Measurements from ENCODE around the gene PLCG1. TPM values are rescaled to one million over a fixed set of nuclear protein-coding genes. Genes with fewer than 3 reads are reported as not detected.
"Not testable (repeated sequence)": the region's sequence is repeated elsewhere in the genome, so short reads cannot be mapped to it uniquely, and the experiment has no call there.

Gene PLCG1
- total RNA-seq, 2 donors from 2014 or later = 40.0 to 87.7 TPM

- H3K9me3 ChIP-seq = no peaks in the 10 kb centered on the region
- peaks cover 16 to 47% of the 10 kb centered on the region in 2 donors for H3K36me3 ChIP-seq (replicated peaks in 1 of 2; ENCODE audit: insufficient read depth in 1 of 2, low read depth in 2 of 2)
- DNase-seq = no peak
- 75 to 91% methylated on average over 6 of the region's 6 CpGs for WGBS, 2 donors
- no peak overlapping the region for H3K27ac ChIP-seq
- H3K4me3 ChIP-seq = no peak overlapping the region
- intact Hi-C loops (cut with DNase I) = no loop called here
- TF ChIP-seq CTCF (IDR thresholded peaks at IDR 0.05) = no peak
- TF ChIP-seq POLR2A (IDR thresholded peaks at IDR 0.05) = no peak
- ATAC-seq = no peak
- H3K4me1 ChIP-seq = no peaks in the 10 kb centered on the region
- H3K27me3 ChIP-seq = no peaks in the 10 kb centered on the region
Measured at GRCh38 chr20:41116282-41116956, 20.9 kb upstream of the PLCG1 start.

GRCh38 chr20:41118159-41118558, 19.2 kb upstream of the PLCG1 start:
- H3K9me3 ChIP-seq; intact Hi-C loops (cut with DNase I); H3K4me3 ChIP-seq; H3K27me3 ChIP-seq; H3K27ac ChIP-seq; DNase-seq; H3K4me1 ChIP-seq; ATAC-seq: not testable (repeated sequence)
- peaks cover 27 to 57% of the 10 kb centered on the region in 2 donors for H3K36me3 ChIP-seq (replicated peaks in 1 of 2; ENCODE audit: insufficient read depth in 1 of 2, low read depth in 2 of 2)
- WGBS, 2 donors = 85 to 86% methylated on average over 6 of the region's 6 CpGs

DNA sequence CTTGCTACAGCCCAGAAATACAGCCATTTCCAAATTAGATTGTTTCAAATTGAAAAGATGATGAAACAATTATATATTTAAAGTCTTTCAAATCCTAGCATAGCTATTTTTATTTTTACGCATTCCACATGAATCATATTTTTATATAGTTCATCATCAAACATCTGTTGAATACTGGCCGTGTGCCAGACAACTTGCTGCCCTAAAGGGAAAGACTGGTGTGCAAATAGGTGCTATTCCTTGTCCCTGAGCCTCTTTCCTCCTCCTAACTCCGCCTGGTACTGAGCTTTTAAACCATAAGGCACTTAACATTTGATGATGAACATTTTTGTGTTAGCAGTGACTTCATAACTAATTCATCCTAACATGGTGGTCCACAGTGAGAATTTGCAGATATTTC, 18.7 kb upstream of the PLCG1 start:
- Histone ChIP-seq H3K36me3 (replicated peaks in 1 of 2; ENCODE audit: insufficient read depth in 1 of 2, low read depth in 2 of 2) (peaks cover 27 to 55% of the 10 kb centered on the region in 2 donors), H3K27ac (peak overlapping the region in 1 of 4 donors; percentile 57), H3K4me3 (no peak overlapping the region), H3K4me1 (no peaks in the 10 kb centered on the region), H3K27me3 (no peaks in the 10 kb centered on the region), H3K9me3 (no peaks in the 10 kb centered on the region)
- no peak for DNase-seq
- intact Hi-C loops (cut with DNase I) = no loop called here
- 65 to 66% methylated on average over 3 of the region's 3 CpGs for WGBS, 2 donors
- no peak for ATAC-seq
- TF ChIP-seq CTCF (IDR thresholded peaks at IDR 0.05) = no peak
- TF ChIP-seq POLR2A (IDR thresholded peaks at IDR 0.05) = no peak

- peak overlapping the region in 1 of 4 donors; percentile 57 for H3K27ac ChIP-seq
Measured at GRCh38 chr20:41119614-41120561, 17.5 kb upstream of the PLCG1 start.

More at GRCh38 chr20:41119614-41120561, 17.5 kb upstream of the PLCG1 start:
- H3K27me3 ChIP-seq = no peaks in the 10 kb centered on the region
- no peaks in the 10 kb centered on the region for H3K9me3 ChIP-seq
- intact Hi-C loops (cut with DNase I) = no loop called here
- peaks cover 21 to 45% of the 10 kb centered on the region in 2 donors for H3K36me3 ChIP-seq (replicated peaks in 1 of 2; ENCODE audit: insufficient read depth in 1 of 2, low read depth in 2 of 2)
- ATAC-seq (peak; percentile 73), DNase-seq (peak in 2 of 4 donors; percentile 21 to 38)
- H3K4me3 ChIP-seq = no peak overlapping the region
- WGBS, 2 donors = 63 to 74% methylated on average over 7 of the region's 7 CpGs
- no peaks in the 10 kb centered on the region for H3K4me1 ChIP-seq
- TF ChIP-seq CTCF (IDR thresholded peaks at IDR 0.05) (no peak), POLR2A (IDR thresholded peaks at IDR 0.05) (no peak)

All from body of pancreas (tissue), 4 donors.